B cell (primary cell): ENCODE results near the gene PNO1. TPM values are rescaled to one million over a fixed set of nuclear protein-coding genes. Genes with fewer than 3 reads are reported as not detected.

Experiments
- ATAC-seq: fragments of 200-7000 bp; cut with Tn5 transposase; one replicate; pipeline ENCODE4 v1.10.0; 2021; ENCODE audit warnings: low read depth, mild to moderate bottlenecking, moderate number of reproducible peaks, moderate library complexity
- CTCF ChIA-PET: fragments of 350-600 bp; sonication (Branson Sonifier 250); formaldehyde crosslinking; loops from one replicate; lab custom pipeline; 2021; ENCODE audit warnings: antibody characterized with exemption, inconsistent platforms; lab: Charles Lee
- POLR2A ChIA-PET: fragments of 350-600 bp; sonication (Branson Sonifier 250); formaldehyde crosslinking; loops from one replicate; lab custom pipeline; 2021; ENCODE audit warnings: antibody characterized with exemption; lab: Charles Lee
- DNase-seq: peaks from one replicate; pipeline ENCODE4 v3.0.0; 2013
- H2AFZ ChIP-seq: 2 replicates; pipeline ENCODE4 v1.6.1; 2012; ENCODE audit warnings: mild to moderate bottlenecking, low read depth, low read length; ENCODE audit not compliant: insufficient read depth, poor library complexity, severe bottlenecking
- H3K27ac ChIP-seq, 2 donors: 1 replicate in 1 of 2; 2 replicates in 1 of 2; pipeline ENCODE4 v1.5.1; 2012 to 2013; ENCODE audit warnings: low read length in 2 of 2, mild to moderate bottlenecking in 2 of 2, moderate library complexity in 1 of 2
- H3K27me3 ChIP-seq, 4 experiments: fragments of 200-600 bp in 1 of 4; sonication (generic) in 1 of 4; replicated peaks in 1 of 4; 1 replicate in 2 of 4; 2 replicates in 2 of 4; pipeline versions ENCODE4 v1.6.1 to v1.7.0; 2013 to 2016; ENCODE audit warnings: low read length in 3 of 4, mild to moderate bottlenecking in 2 of 4, mixed read lengths in 1 of 4, moderate library complexity in 1 of 4; ENCODE audit not compliant: insufficient read depth in 4 of 4, control insufficient read depth in 3 of 4; ENCODE audit errors: control extremely low read depth in 1 of 4
- H3K36me3 ChIP-seq, 2 experiments: replicated peaks in 1 of 2; 1 replicate in 1 of 2; 2 replicates in 1 of 2; pipeline versions ENCODE4 v1.6.1 to v1.7.1; 2013; ENCODE audit warnings: low read length in 1 of 2; ENCODE audit not compliant: insufficient read depth in 2 of 2, control insufficient read depth in 1 of 2; ENCODE audit errors: control extremely low read depth in 1 of 2, extremely low read depth in 1 of 2
- H3K4me1 ChIP-seq, 2 donors: fragments of 200-600 bp in 1 of 2; sonication (generic) in 1 of 2; 1 replicate in 1 of 2; 2 replicates in 1 of 2; pipeline versions ENCODE4 v1.5.1 to v1.6.1; 2013 to 2017; ENCODE audit warnings: low read length in 2 of 2; ENCODE audit not compliant: control insufficient read depth in 2 of 2, insufficient read depth in 2 of 2
- H3K4me2 ChIP-seq: replicated peaks from 2 replicates; pipeline ENCODE3; 2012; ENCODE audit warnings: mild to moderate bottlenecking, low read depth, low read length; ENCODE audit not compliant: poor library complexity, severe bottlenecking
- H3K4me3 ChIP-seq, 5 experiments: fragments of 200-600 bp in 1 of 5; sonication (generic) in 1 of 5; 1 replicate in 3 of 5; 2 replicates in 2 of 5; pipeline versions ENCODE4 v1.5.1 to v1.7.0; 2011 to 2016; ENCODE audit warnings: low read length in 4 of 5, mild to moderate bottlenecking in 4 of 5, low read depth in 2 of 5, control low read depth in 1 of 5, moderate library complexity in 1 of 5; ENCODE audit not compliant: insufficient read depth in 1 of 5; ENCODE audit errors: control extremely low read depth in 1 of 5, extremely low read depth in 1 of 5
- H3K79me2 ChIP-seq: fragments of 200-600 bp; sonication (generic); one replicate; pipeline ENCODE4 v1.6.0; 2016; ENCODE audit warnings: low read length; ENCODE audit not compliant: control insufficient read depth, insufficient read depth
- H3K9ac ChIP-seq: fragments of 200-600 bp; sonication (generic); 2 replicates; pipeline ENCODE4 v1.6.1; 2017; ENCODE audit warnings: mild to moderate bottlenecking, low read length, moderate library complexity
- H3K9me3 ChIP-seq, 3 donors: one replicate each; pipeline versions ENCODE4 v1.6.1 to v1.7.1; 2013; ENCODE audit warnings: low read length in 2 of 3; ENCODE audit not compliant: control insufficient read depth in 2 of 3, insufficient read depth in 1 of 3; ENCODE audit errors: control extremely low read depth in 1 of 3
- H4K20me1 ChIP-seq: 2 replicates; pipeline ENCODE4 v1.6.0; 2012; ENCODE audit warnings: mild to moderate bottlenecking, low read length; ENCODE audit not compliant: insufficient read depth, control insufficient read depth, poor library complexity, severe bottlenecking
- H3K27ac Mint-ChIP-seq: one replicate; pipeline ENCODE4 v1.8.0; 2021; ENCODE audit warnings: mixed read lengths
- H3K27me3 Mint-ChIP-seq: one replicate; pipeline ENCODE4 v1.8.0; 2021; ENCODE audit warnings: mixed read lengths
- H3K4me1 Mint-ChIP-seq: one replicate; pipeline ENCODE4 v1.8.0; 2021; ENCODE audit warnings: mixed read lengths
- H3K4me3 Mint-ChIP-seq: one replicate; pipeline ENCODE4 v1.8.0; 2021; ENCODE audit warnings: mixed read lengths
- H3K9me3 Mint-ChIP-seq: one replicate; pipeline ENCODE4 v1.8.0; 2022; ENCODE audit warnings: mixed read lengths; ENCODE audit not compliant: insufficient read depth
- EZH2 ChIP-seq: IDR thresholded peaks from 2 replicates; pipeline ENCODE4 v1.6.1; 2012; ENCODE audit warnings: borderline replicate concordance, low read depth, mild to moderate bottlenecking, moderate library complexity, low read length; ENCODE audit not compliant: insufficient read depth, poor library complexity, severe bottlenecking
- WGBS: methylation state at CpG from one replicate; pipeline ENCODE4 v1.1.5; 2013; ENCODE audit warnings: missing lambda C conversion rate; ENCODE audit not compliant: insufficient coverage; 5-methylcytosine and 5-hydroxymethylcytosine counted together
- intact Hi-C: fragments of 100-400 bp; cut with micrococcal nuclease; formaldehyde crosslinking; loops from one replicate; pipeline ENCODE4 v1.10.0; 2022
- polyA plus RNA-seq: library from polyadenylated mRNA; depleted of rRNA; stranded (reverse); fragments of >200 nt; gene quantifications from 2 replicates; pipeline ENCODE4 v1.2.3, GENCODE V29; 2012
- total RNA-seq, 2 donors: library from RNA; stranded (reverse); fragments of 120-200 nt in 1 of 2; gene quantifications; 1 replicate in 1 of 2; 2 replicates in 1 of 2; pipeline versions ENCODE4 v1.2.3 to v1.2.4, GENCODE V29; 2013 to 2022
- TF ChIP-seq, protein P1 (sequence below): fragments of 200-600 bp; IDR thresholded peaks from one replicate; pipeline ENCODE4 v1.8.0; 2022; ENCODE audit warnings: antibody characterized with exemption, mild to moderate bottlenecking

PNO1 gene
- total and polyA plus RNA-seq, 2 donors (not counting 1 experiment from before 2014, with no cell fraction given): 4.7 to 12.3 TPM

- Histone ChIP-seq H3K4me3 (no peak overlapping the region), H3K27me3 (no peaks in the 10 kb centered on the region), H3K4me2 (no peak overlapping the region), H3K9me3 (no peaks in the 10 kb centered on the region), H3K4me1 (peaks cover 5 to 8% of the 10 kb centered on the region in 2 donors), H3K79me2 (peaks cover 77% of the 10 kb centered on the region), H3K27ac (peak overlapping the region in 1 of 2 donors; percentile 62), H2AFZ (no peak overlapping the region), H3K9ac (no peak overlapping the region), H3K36me3 (peaks cover 3 to 18% of the 10 kb centered on the region in 2 experiments), H4K20me1 (peaks cover 34% of the 10 kb centered on the region)
- TF ChIP-seq, protein P1, sequence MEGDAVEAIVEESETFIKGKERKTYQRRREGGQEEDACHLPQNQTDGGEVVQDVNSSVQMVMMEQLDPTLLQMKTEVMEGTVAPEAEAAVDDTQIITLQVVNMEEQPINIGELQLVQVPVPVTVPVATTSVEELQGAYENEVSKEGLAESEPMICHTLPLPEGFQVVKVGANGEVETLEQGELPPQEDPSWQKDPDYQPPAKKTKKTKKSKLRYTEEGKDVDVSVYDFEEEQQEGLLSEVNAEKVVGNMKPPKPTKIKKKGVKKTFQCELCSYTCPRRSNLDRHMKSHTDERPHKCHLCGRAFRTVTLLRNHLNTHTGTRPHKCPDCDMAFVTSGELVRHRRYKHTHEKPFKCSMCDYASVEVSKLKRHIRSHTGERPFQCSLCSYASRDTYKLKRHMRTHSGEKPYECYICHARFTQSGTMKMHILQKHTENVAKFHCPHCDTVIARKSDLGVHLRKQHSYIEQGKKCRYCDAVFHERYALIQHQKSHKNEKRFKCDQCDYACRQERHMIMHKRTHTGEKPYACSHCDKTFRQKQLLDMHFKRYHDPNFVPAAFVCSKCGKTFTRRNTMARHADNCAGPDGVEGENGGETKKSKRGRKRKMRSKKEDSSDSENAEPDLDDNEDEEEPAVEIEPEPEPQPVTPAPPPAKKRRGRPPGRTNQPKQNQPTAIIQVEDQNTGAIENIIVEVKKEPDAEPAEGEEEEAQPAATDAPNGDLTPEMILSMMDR: no peak
- TF ChIP-seq EZH2: no peak
- intact Hi-C loops: no loop called here
- peaks cover 43% of the 10 kb centered on the region for H3K4me1 Mint-ChIP-seq
- no peaks in the 10 kb centered on the region for H3K9me3 Mint-ChIP-seq
- no peak overlapping the region for H3K27ac Mint-ChIP-seq
- ChIA-PET POLR2A (no interaction called here), CTCF (interaction anchor here (0.6 to 2.9 kb wide), 8 partner anchors 8 to 135 kb away, joined by 3 to 8 read pairs (median 3); no protein-coding TSS in a partner anchor)
- no peaks in the 10 kb centered on the region for H3K27me3 Mint-ChIP-seq
- H3K4me3 Mint-ChIP-seq: no peak overlapping the region
- DNase-seq (no peak), ATAC-seq (no peak)
- WGBS: 90% methylated on average over 3 of the region's 15 CpGs
These were observed 32.5 kb downstream of the PNO1 start for GRCh38 chr2:68189991-68190784.
